GM12891 (cell line): ENCODE results near the gene CPAMD8.
"Not testable (repeated sequence)": the region's sequence is repeated elsewhere in the genome, so short reads cannot be mapped to it uniquely, and the experiment has no call there.

Source experiments
- POLR2A ChIP-seq: IDR thresholded peaks from 2 replicates; pipeline ENCODE4 v1.6.1; 2011; ENCODE audit warnings: low read depth, low read length, control low read depth
- TAF1 ChIP-seq: IDR thresholded peaks from 2 replicates; pipeline ENCODE4 v1.6.1; 2011; ENCODE audit warnings: low read depth, low read length, control low read depth

- not testable (repeated sequence) for TF ChIP-seq POLR2A, TAF1
These were observed 68.3 kb downstream of the CPAMD8 start for GRCh38 chr19:16958277-16958676.
